ENCODE measurements around the gene PGF. TPM values are rescaled to one million over a fixed set of nuclear protein-coding genes. Genes with fewer than 3 reads are reported as not detected.

The PGF gene
- total RNA-seq, 1 donor from 2014 or later: 3.2 TPM

GRCh38 chr14:74938531-74939495 lies 16.6 kb downstream of the PGF start:
- Mint-ChIP-seq H3K27me3 (ENCODE audit: low read depth) (no peaks in the 10 kb centered on the region), H3K4me1 (ENCODE audit: low read depth) (peaks cover 25% of the 10 kb centered on the region), H3K9me3 (ENCODE audit: low read depth) (peaks cover 4% of the 10 kb centered on the region), H3K4me3 (ENCODE audit: unreplicated experiment) (no peak overlapping the region), H3K36me3 (ENCODE audit: low read depth) (no peaks in the 10 kb centered on the region), H3K27ac (ENCODE audit: unreplicated experiment) (no peak overlapping the region)
- no peak for DNase-seq (ENCODE audit: low spot score)
- TF ChIP-seq, protein P1, sequence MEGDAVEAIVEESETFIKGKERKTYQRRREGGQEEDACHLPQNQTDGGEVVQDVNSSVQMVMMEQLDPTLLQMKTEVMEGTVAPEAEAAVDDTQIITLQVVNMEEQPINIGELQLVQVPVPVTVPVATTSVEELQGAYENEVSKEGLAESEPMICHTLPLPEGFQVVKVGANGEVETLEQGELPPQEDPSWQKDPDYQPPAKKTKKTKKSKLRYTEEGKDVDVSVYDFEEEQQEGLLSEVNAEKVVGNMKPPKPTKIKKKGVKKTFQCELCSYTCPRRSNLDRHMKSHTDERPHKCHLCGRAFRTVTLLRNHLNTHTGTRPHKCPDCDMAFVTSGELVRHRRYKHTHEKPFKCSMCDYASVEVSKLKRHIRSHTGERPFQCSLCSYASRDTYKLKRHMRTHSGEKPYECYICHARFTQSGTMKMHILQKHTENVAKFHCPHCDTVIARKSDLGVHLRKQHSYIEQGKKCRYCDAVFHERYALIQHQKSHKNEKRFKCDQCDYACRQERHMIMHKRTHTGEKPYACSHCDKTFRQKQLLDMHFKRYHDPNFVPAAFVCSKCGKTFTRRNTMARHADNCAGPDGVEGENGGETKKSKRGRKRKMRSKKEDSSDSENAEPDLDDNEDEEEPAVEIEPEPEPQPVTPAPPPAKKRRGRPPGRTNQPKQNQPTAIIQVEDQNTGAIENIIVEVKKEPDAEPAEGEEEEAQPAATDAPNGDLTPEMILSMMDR (IDR thresholded peaks at IDR 0.05): no peak

GRCh38 chr14:74937171-74937570 lies 18.2 kb downstream of the PGF start:
- Mint-ChIP-seq H3K4me1 (ENCODE audit: low read depth) (peaks cover 29% of the 10 kb centered on the region), H3K9me3 (ENCODE audit: low read depth) (peaks cover 4% of the 10 kb centered on the region), H3K27ac (ENCODE audit: unreplicated experiment) (no peak overlapping the region), H3K27me3 (ENCODE audit: low read depth) (no peaks in the 10 kb centered on the region), H3K36me3 (ENCODE audit: low read depth) (no peaks in the 10 kb centered on the region), H3K4me3 (ENCODE audit: unreplicated experiment) (no peak overlapping the region)
- DNase-seq (ENCODE audit: low spot score): no peak
- TF ChIP-seq, protein P1 (IDR thresholded peaks at IDR 0.05): no peak

DNA sequence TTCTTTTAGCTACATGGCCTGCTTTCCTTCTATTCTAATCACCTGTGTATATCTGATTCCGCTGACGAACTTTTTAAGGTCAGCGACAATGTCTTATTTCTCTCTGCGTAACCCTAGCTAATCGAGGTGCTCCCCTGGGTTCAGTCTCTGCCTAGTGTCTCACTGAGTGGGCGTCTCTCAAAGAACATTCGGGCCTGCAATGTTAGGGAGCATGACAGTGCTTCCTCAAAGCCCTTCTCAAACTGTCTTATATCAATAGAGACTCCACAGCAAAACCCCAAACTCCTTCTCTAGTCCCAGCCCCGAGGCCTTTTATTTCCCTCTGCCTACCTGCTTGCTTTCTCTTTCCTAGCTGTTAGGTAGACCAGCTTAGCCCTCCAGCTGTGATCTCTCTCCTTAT lies 18.7 kb downstream of the PGF start:
- Mint-ChIP-seq H3K4me1 (ENCODE audit: low read depth) (peaks cover 26% of the 10 kb centered on the region), H3K9me3 (ENCODE audit: low read depth) (peaks cover 4% of the 10 kb centered on the region), H3K27me3 (ENCODE audit: low read depth) (no peaks in the 10 kb centered on the region), H3K36me3 (ENCODE audit: low read depth) (no peaks in the 10 kb centered on the region), H3K4me3 (ENCODE audit: unreplicated experiment) (no peak overlapping the region), H3K27ac (ENCODE audit: unreplicated experiment) (no peak overlapping the region)
- TF ChIP-seq, protein P1 (IDR thresholded peaks at IDR 0.05): no peak
- no peak for DNase-seq (ENCODE audit: low spot score)

GRCh38 chr14:74936151-74936550 lies 19.2 kb downstream of the PGF start:
- peaks cover 22% of the 10 kb centered on the region for H3K4me1 Mint-ChIP-seq (ENCODE audit: low read depth)
- TF ChIP-seq, protein P1 (IDR thresholded peaks at IDR 0.05): no peak
- H3K27ac Mint-ChIP-seq (ENCODE audit: unreplicated experiment): no peak overlapping the region
- no peaks in the 10 kb centered on the region for H3K27me3 Mint-ChIP-seq (ENCODE audit: low read depth)
- DNase-seq (ENCODE audit: low spot score): no peak
- H3K9me3 Mint-ChIP-seq (ENCODE audit: low read depth): peaks cover 4% of the 10 kb centered on the region
- no peak overlapping the region for H3K4me3 Mint-ChIP-seq (ENCODE audit: unreplicated experiment)
- no peaks in the 10 kb centered on the region for H3K36me3 Mint-ChIP-seq (ENCODE audit: low read depth)

GRCh38 chr14:74935360-74935680 lies 20.1 kb downstream of the PGF start:
- H3K27ac Mint-ChIP-seq (ENCODE audit: unreplicated experiment): no peak overlapping the region
- peaks cover 22% of the 10 kb centered on the region for H3K4me1 Mint-ChIP-seq (ENCODE audit: low read depth)
- TF ChIP-seq, protein P1 (IDR thresholded peaks at IDR 0.05): no peak
- H3K27me3 Mint-ChIP-seq (ENCODE audit: low read depth): peaks cover 1% of the 10 kb centered on the region
- no peak overlapping the region for H3K4me3 Mint-ChIP-seq (ENCODE audit: unreplicated experiment)
- no peak for DNase-seq (ENCODE audit: low spot score)
- no peaks in the 10 kb centered on the region for H3K36me3 Mint-ChIP-seq (ENCODE audit: low read depth)
- peaks cover 4% of the 10 kb centered on the region for H3K9me3 Mint-ChIP-seq (ENCODE audit: low read depth)
